Lower leg skin (tissue), 4 donors: ENCODE data around the gene XYLT1. TPM values are rescaled to one million over a fixed set of nuclear protein-coding genes. Genes with fewer than 3 reads are reported as not detected.

Experiments
- DNase-seq, 2 donors: peaks; one replicate each; pipeline ENCODE4 v3.0.0-alpha.2; 2019; ENCODE audit warnings: low spot score in 2 of 2
- H3K4me3 ChIP-seq: fragments of 200-600 bp; sonication (generic); 2 replicates; pipeline ENCODE4 v1.5.1; 2017; ENCODE audit warnings: mild to moderate bottlenecking, low read depth; ENCODE audit not compliant: poor library complexity, severe bottlenecking
- CTCF ChIP-seq, 3 donors: fragments of 450-650 bp; IDR thresholded peaks; one replicate each; pipeline ENCODE4 v1.5.1; 2016; ENCODE audit warnings: antibody characterized with exemption in 3 of 3, mild to moderate bottlenecking in 3 of 3, moderate library complexity in 2 of 3
- POLR2A ChIP-seq, 2 donors: fragments of 450-650 bp; IDR thresholded peaks; one replicate each; pipeline ENCODE4 v1.6.1; 2016 to 2017; ENCODE audit warnings: antibody characterized with exemption in 2 of 2, mild to moderate bottlenecking in 1 of 2, moderate library complexity in 1 of 2
- WGBS, 2 donors: methylation state at CpG; one replicate each; pipeline ENCODE4 v1.1.5; 2018; 5-methylcytosine and 5-hydroxymethylcytosine counted together
- intact Hi-C: fragments of 100-400 bp; cut with DNase I; formaldehyde crosslinking; loops from one replicate; pipeline ENCODE4 v1.15.0; 2023; ENCODE audit warnings: low total_unique reads
- total RNA-seq, 4 donors: library from RNA; depleted of rRNA; stranded (reverse); fragments of >200 nt; gene quantifications; one replicate each; pipeline ENCODE4 v1.1.0, GENCODE V29; 2016

Gene XYLT1
- total RNA-seq, 4 donors from 2014 or later: 17.2 to 20.3 (median 19.7) TPM

- intact Hi-C loops: no loop called here
- no peak overlapping the region for H3K4me3 ChIP-seq
- TF ChIP-seq CTCF (IDR thresholded peaks at IDR 0.05): no peak
- no peak for TF ChIP-seq POLR2A (IDR thresholded peaks at IDR 0.05)
- 45 to 59% methylated on average over 12 of the region's 12 CpGs for WGBS, 2 donors
- DNase-seq: no peak
Observed at GRCh38 chr16:17346621-17347569, 123.9 kb downstream of the XYLT1 start.

DNA sequence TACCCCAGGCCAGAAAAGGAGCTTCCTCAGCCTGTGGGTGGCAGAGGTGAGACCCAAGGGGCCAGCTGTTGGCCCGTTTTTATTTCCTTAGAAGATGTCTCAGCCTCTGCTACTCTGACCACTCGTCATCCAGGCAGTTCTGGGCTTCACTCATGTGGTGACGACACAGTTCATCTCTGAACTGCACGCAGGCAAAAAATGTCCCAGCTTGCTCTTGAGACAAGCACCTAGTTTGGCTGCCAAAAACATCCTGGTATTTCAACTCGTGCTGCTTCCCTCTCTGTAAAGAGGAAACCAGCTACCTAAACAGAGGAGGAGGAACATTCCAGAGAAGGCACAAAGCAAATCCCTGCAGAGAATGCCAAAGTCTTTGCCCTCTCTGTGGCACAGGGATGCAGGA is 125.7 kb downstream of the XYLT1 start:
- intact Hi-C loops: no loop called here
- TF ChIP-seq POLR2A (IDR thresholded peaks at IDR 0.05): no peak
- no peak for TF ChIP-seq CTCF (IDR thresholded peaks at IDR 0.05)
- H3K4me3 ChIP-seq: no peak overlapping the region
- WGBS, 2 donors: 27 to 30% methylated on average over 5 of the region's 5 CpGs
- DNase-seq: peak; percentile 68 to 89

DNA sequence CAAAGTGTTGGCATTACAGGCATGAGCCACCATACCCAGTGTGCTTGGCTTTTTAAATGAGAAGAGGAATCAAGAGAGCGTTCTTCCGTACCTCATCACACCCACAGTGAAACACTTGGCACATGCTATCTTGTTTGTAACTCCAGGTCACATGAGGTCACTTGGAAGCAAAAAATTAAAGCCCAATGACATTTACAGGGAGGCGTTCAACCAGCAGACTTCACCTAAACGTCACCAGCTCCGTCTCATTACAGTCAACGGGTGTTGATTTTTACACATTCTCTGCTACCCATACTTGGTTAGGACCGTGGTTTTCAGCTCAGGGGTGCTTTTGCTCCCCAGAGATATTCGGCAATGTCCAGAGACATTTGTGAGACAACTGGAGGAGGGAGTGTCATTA is 127.0 kb downstream of the XYLT1 start:
- intact Hi-C loops: no loop called here

GRCh38 chr16:17343028-17343427 is 127.7 kb downstream of the XYLT1 start:
- intact Hi-C loops: no loop called here
- WGBS, 2 donors: 61 to 83% methylated on average over 10 of the region's 10 CpGs
- no peak for DNase-seq
- no peak overlapping the region for H3K4me3 ChIP-seq
- no peak for TF ChIP-seq POLR2A (IDR thresholded peaks at IDR 0.05)
- no peak for TF ChIP-seq CTCF (IDR thresholded peaks at IDR 0.05)

More for the DNA sequence above, 127.0 kb downstream of the XYLT1 start:
- DNase-seq: no peak
- WGBS, 2 donors: 53 to 56% methylated on average over 8 of the region's 8 CpGs
- no peak overlapping the region for H3K4me3 ChIP-seq
- TF ChIP-seq CTCF (IDR thresholded peaks at IDR 0.05) (no peak), POLR2A (IDR thresholded peaks at IDR 0.05) (no peak)

- TF ChIP-seq POLR2A (IDR thresholded peaks at IDR 0.05) (no peak), CTCF (IDR thresholded peaks at IDR 0.05) (no peak)
- intact Hi-C loops: no loop called here
Observed at GRCh38 chr16:17342031-17342430, 128.7 kb downstream of the XYLT1 start.

More at GRCh38 chr16:17342031-17342430, 128.7 kb downstream of the XYLT1 start:
- H3K4me3 ChIP-seq: no peak overlapping the region
- 77 to 80% methylated on average over 2 of the region's 2 CpGs for WGBS, 2 donors
- DNase-seq: no peak
